Measurements from ENCODE around the gene MSANTD4. TPM values are rescaled to one million over a fixed set of nuclear protein-coding genes. Genes with fewer than 3 reads are reported as not detected.

MSANTD4 gene
- total and polyA plus RNA-seq, 5 experiments from 2014 or later, result 4.1 to 18.3 (median 6.2) TPM

DNA sequence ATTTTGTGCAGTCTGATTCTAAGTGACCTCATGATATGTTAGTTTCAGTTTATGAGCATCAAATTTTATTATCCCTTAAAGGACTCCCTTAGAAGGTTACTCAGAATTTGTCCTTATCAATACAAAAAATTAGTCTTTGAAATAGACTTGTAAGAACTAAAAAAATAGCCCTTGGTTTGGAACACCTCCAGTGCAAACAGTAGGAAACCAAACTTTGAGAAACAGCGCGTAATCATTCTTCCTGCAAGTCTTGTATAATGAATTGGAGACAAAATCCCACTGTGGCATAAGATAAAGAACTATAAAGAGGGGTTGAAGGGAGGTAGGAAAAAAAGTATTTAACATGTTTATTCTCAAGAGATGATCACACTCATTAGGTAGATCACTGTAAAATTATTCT, 10.8 kb upstream of the MSANTD4 start:
- Mint-ChIP-seq H3K9me3 (peaks cover 0 to 7% (median 0%) of the 10 kb centered on the region in 9 donors), H3K27me3 (peaks cover 18 to 49% (median 39%) of the 10 kb centered on the region in 5 donors), H3K27ac (no peak overlapping the region), H3K4me3 (no peak overlapping the region), H3K36me3 (peaks cover 0 to 7% (median 3%) of the 10 kb centered on the region in 3 donors), H3K4me1 (no peaks in the 10 kb centered on the region)
- POLR2A ChIA-PET, result interaction anchor here (1.0 kb wide), 1 partner anchor 10 kb away, joined by 3 read pairs; the partner anchor contains the start of gene MSANTD4
- no peak for ATAC-seq
- no peak for DNase-seq

DNA sequence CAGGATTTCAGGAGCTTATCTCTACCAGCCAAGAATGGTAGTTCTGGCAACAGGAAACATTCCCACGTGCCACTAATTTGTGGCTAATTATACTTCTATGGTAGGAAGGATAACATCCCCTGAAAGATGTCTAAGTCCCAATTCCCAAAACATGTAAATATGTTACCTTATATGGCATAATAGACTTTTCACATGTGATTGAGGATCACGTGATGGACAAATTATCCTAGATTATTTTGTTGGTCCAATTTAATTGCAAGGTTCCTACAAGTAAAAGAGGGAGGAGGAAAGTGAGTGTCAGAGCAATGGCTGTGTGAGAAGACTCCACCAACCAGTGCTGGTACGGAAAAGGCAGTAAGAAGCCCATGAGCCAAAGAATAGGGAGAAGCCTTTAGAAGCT, 9.9 kb upstream of the MSANTD4 start:
- no peaks in the 10 kb centered on the region for H3K4me1 Mint-ChIP-seq
- no peak for DNase-seq
- no peak overlapping the region for H3K4me3 Mint-ChIP-seq
- peaks cover 19 to 44% (median 32%) of the 10 kb centered on the region in 5 donors for H3K27me3 Mint-ChIP-seq
- peaks cover 0 to 16% (median 3%) of the 10 kb centered on the region in 3 donors for H3K36me3 Mint-ChIP-seq
- ATAC-seq, result no peak
- H3K27ac Mint-ChIP-seq, result no peak overlapping the region
- POLR2A ChIA-PET, result interaction anchor here (1.0 kb wide), 1 partner anchor 9 kb away, joined by 3 read pairs; the partner anchor contains the start of gene MSANTD4
- peaks cover 0 to 16% (median 2%) of the 10 kb centered on the region in 9 donors for H3K9me3 Mint-ChIP-seq

DNA sequence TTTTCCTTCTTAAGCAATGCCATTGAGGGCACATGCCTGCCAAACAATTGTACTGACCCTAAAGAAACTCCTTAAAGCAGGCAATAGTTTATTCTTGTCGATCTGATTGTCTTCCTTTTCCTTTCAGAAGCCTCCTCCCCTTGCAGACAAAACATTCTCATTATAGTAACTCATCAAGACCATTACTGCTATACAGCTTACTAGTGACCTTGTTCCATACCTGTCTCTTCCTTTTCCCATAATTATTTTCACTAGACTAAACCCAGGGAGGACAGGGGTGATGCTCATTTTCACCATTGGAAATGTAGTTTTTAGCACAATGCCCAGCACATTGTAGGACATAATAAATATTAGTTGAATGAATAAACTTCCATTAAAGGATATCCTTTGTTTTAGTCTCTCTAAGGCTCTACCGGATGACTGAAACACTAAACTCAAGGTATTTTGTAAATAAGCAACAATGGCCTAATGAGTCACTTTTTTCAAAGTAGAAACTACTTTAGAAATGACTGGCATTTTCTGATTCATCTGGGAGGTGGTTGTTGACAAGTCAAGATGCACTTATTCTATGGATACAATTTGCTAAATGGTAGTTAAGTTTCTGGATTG, 9.3 kb upstream of the MSANTD4 start:
- H3K36me3 Mint-ChIP-seq, result peaks cover 0 to 19% (median 3%) of the 10 kb centered on the region in 3 donors
- no peak overlapping the region for H3K27ac Mint-ChIP-seq
- peaks cover 0 to 21% (median 5%) of the 10 kb centered on the region in 9 donors for H3K9me3 Mint-ChIP-seq
- POLR2A ChIA-PET, result no interaction called here
- H3K27me3 Mint-ChIP-seq, result peaks cover 18 to 44% (median 32%) of the 10 kb centered on the region in 5 donors
- ATAC-seq (no peak), DNase-seq (no peak)
- no peaks in the 10 kb centered on the region for H3K4me1 Mint-ChIP-seq
- no peak overlapping the region for H3K4me3 Mint-ChIP-seq

DNA sequence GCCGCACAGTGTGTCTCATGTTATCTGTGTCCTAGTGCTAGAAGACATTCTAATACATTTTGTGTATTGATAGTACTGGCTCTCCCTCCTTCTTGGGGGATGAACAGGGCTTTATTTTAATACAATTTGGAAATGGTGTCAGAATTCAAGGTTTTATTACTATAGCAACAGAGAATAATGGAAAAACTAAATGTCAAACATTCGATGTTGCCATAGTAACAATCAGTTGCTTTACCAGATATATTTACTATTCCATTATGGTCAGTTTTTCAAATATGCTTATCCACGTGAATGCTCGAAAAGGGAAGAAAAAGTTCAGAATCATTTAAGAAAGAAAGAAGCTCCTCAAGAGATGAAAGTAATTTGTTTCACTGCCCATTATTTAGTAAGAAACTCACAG, 8.6 kb upstream of the MSANTD4 start:
- H3K27ac Mint-ChIP-seq, result no peak overlapping the region
- ATAC-seq (no peak), DNase-seq (no peak)
- POLR2A ChIA-PET, result no interaction called here
- peaks cover 0 to 19% (median 3%) of the 10 kb centered on the region in 3 donors for H3K36me3 Mint-ChIP-seq
- H3K27me3 Mint-ChIP-seq, result peaks cover 18 to 43% (median 31%) of the 10 kb centered on the region in 5 donors
- H3K4me1 Mint-ChIP-seq, result no peaks in the 10 kb centered on the region
- peaks cover 0 to 22% (median 5%) of the 10 kb centered on the region in 9 donors for H3K9me3 Mint-ChIP-seq
- no peak overlapping the region for H3K4me3 Mint-ChIP-seq

DNA sequence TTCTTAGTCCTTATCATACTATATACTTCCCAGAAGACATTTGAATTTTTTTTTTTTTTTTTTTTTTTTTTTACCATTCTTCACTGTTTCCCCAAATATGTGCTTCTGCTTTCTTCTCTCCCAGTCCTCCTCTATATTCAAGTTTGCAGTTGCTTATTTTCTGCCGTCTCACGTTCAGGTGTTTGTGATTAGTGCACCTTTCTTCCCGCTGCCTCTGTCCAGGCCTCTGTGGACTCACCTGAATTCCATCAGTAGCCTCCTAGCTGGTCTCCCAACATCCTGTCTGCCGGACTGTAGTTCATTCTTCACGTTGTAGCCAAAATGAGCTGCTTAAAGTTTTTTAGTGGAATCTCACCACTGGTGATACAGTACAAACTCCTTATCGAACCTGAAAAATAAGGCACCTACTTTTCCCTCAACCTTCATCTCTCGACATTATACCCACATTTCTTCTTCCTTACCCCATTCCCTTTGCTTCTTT, 795 bp upstream of the MSANTD4 start:
- DNase-seq (peak in 1 of 10 donors; percentile 7), ATAC-seq (no peak)
- peak overlapping the region; percentile 90 to 98 (median 95) for H3K4me3 Mint-ChIP-seq
- peaks cover 3 to 12% (median 9%) of the 10 kb centered on the region in 3 donors for H3K36me3 Mint-ChIP-seq
- POLR2A ChIA-PET, result interaction anchor here (1.0 to 1.2 kb wide), 3 partner anchors 10 to 56 kb away, joined by 3 to 5 read pairs (median 4); partner anchors contain the start of genes AASDHPPT and KBTBD3
- H3K27ac Mint-ChIP-seq, result peak overlapping the region; percentile 81 to 95 (median 92)
- peaks cover 0 to 5% (median 0%) of the 10 kb centered on the region in 5 donors for H3K27me3 Mint-ChIP-seq
- H3K9me3 Mint-ChIP-seq, result peaks cover 0 to 15% (median 3%) of the 10 kb centered on the region in 9 donors
- peaks cover 25 to 52% (median 45%) of the 10 kb centered on the region in 4 donors for H3K4me1 Mint-ChIP-seq

DNA sequence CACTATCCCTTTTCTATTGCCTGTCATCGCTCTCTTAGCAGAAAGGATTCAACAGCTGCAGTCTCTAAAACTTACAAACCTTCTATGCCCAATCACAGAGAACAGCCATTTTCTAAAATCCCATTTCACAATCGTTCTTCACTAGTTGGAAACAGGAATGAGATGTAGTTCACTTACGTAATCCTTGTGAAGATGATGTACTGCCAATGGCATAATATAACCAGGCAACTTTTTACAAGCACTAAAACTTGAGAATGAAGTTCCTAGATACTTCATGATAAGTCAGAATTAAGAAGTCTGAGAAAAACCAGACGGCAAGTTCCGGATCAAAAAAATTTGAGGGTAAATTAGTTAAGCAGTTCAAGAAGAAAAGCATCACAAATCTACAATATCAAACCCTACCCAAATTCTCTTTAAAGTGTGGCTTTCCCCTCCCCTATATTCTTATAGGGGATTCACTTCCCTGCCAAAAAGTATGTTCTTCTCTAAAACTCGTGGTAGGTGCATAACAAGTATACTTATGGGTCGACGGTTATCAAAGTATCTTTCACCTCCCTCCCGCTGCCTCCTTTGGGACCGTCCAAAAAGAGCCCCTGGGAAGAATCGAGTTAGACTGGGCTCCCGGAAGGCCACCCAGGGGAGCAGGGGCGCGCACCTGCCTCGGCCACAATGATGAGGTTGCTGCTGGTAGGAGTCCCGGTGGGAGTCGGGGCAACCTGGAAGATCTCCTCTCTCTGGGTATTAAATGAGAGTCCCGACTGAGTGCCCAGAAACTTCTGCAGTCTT, 666 bp downstream of the MSANTD4 start:
- H3K4me3 Mint-ChIP-seq, result peak overlapping the region; percentile 90 to 98 (median 95)
- H3K27ac Mint-ChIP-seq, result peak overlapping the region; percentile 72 to 95 (median 90)
- ATAC-seq (no peak), DNase-seq (no peak)
- H3K4me1 Mint-ChIP-seq, result peaks cover 28 to 57% (median 54%) of the 10 kb centered on the region in 4 donors
- H3K27me3 Mint-ChIP-seq, result peaks cover 0 to 2% (median 0%) of the 10 kb centered on the region in 5 donors
- H3K9me3 Mint-ChIP-seq, result peaks cover 0 to 2% (median 0%) of the 10 kb centered on the region in 9 donors
- H3K36me3 Mint-ChIP-seq, result peaks cover 0 to 10% (median 3%) of the 10 kb centered on the region in 3 donors
- POLR2A ChIA-PET, result no interaction called here

DNA sequence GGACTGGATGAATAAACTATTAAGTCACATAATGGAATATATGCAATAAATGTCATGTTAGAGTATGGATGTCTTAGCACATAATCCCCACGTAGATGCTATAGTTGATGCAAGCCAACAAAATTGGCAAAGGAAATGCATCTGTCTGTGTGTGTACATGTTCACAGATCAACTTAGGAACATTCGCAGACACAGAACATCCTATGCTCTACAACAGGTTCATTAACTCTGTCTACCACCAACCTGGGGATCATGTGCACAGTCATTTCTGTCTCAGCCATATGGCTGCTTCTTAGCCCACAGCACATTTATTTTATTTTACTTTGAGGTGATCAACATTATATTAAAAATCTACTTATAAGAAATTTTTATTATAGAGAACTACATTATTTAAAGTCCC, 4.9 kb downstream of the MSANTD4 start:
- no peak for DNase-seq
- POLR2A ChIA-PET, result no interaction called here
- no peak overlapping the region for H3K27ac Mint-ChIP-seq
- peaks cover 31 to 83% (median 73%) of the 10 kb centered on the region in 4 donors for H3K4me1 Mint-ChIP-seq
- no peak for ATAC-seq
- no peaks in the 10 kb centered on the region for H3K27me3 Mint-ChIP-seq
- H3K36me3 Mint-ChIP-seq, result peaks cover 0 to 20% (median 11%) of the 10 kb centered on the region in 3 donors
- no peaks in the 10 kb centered on the region for H3K9me3 Mint-ChIP-seq
- no peak overlapping the region for H3K4me3 Mint-ChIP-seq

DNA sequence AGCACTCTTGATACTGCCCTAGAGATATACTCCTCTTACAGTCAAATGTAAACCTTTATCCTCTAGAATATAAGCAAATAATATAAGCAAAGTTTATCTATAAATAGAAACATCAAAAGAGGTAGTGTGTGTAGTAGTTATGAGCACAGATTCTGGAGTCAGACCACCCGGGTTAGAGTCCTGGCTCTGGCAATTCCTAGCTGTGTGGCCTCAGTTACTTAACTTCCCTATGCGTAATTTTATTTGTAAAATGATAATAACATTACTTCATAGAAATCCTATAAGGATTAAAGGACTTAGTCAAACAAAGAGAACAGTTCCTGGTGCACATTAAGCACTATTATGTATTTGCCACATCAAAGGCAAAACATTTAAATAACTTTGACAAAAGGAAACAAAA, 7.0 kb downstream of the MSANTD4 start:
- DNase-seq, result no peak
- H3K36me3 Mint-ChIP-seq, result peaks cover 13 to 32% (median 25%) of the 10 kb centered on the region in 3 donors
- H3K4me1 Mint-ChIP-seq, result peaks cover 36 to 75% (median 67%) of the 10 kb centered on the region in 4 donors
- peaks cover 0 to 9% (median 0%) of the 10 kb centered on the region in 9 donors for H3K9me3 Mint-ChIP-seq
- no peak overlapping the region for H3K4me3 Mint-ChIP-seq
- no peak for ATAC-seq
- H3K27me3 Mint-ChIP-seq, result no peaks in the 10 kb centered on the region
- no peak overlapping the region for H3K27ac Mint-ChIP-seq
- POLR2A ChIA-PET, result no interaction called here

DNA sequence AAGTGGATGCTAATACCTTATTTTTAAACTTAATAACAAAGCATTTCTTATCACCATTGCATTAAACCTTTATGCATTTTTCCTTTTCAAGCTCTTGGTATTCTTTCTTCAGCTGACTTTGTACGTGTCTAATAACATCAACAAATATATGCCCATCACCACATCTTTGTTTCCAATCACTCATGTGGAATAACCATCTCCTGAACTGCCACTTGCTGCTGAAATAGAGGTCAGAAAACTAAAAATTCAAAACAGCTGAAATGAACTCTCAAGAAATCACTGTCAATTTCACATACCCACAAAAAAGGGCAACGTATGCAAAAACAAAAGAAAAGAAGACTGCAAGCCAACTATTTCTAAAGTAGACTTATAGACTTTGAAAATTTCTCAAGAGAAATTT, 7.4 kb downstream of the MSANTD4 start:
- Mint-ChIP-seq H3K36me3 (peaks cover 18 to 36% (median 28%) of the 10 kb centered on the region in 3 donors), H3K27ac (no peak overlapping the region)

DNA sequence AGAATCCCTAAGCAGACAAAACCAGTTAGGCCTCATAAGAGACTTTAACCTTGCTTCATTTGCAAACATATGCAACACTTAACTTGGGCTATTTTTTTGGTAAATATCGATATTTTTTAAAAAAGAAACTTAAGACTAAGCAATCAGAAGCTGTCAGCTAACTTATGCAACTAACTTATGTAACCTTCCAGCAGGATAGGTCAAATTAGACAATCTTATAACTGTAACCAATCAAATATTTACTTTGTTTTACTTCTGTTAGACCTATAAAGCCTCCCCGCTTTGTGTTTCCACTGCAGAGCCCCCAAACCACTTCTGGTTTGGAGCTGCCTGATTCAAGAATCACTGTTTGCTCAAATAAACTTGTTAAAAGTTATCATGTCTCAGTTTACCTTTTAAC, 8.0 kb downstream of the MSANTD4 start:
- H3K36me3 Mint-ChIP-seq, result peaks cover 20 to 38% (median 34%) of the 10 kb centered on the region in 3 donors
- H3K27ac Mint-ChIP-seq, result peak overlapping the region in 1 of 10 donors; percentile 4

More for the DNA sequence above, 7.4 kb downstream of the MSANTD4 start:
- H3K27me3 Mint-ChIP-seq, result no peaks in the 10 kb centered on the region
- H3K4me1 Mint-ChIP-seq, result peaks cover 34 to 72% (median 67%) of the 10 kb centered on the region in 4 donors
- peaks cover 0 to 14% (median 0%) of the 10 kb centered on the region in 9 donors for H3K9me3 Mint-ChIP-seq
- ATAC-seq, result no peak
- no peak for DNase-seq
- no peak overlapping the region for H3K4me3 Mint-ChIP-seq
- POLR2A ChIA-PET, result no interaction called here

DNA sequence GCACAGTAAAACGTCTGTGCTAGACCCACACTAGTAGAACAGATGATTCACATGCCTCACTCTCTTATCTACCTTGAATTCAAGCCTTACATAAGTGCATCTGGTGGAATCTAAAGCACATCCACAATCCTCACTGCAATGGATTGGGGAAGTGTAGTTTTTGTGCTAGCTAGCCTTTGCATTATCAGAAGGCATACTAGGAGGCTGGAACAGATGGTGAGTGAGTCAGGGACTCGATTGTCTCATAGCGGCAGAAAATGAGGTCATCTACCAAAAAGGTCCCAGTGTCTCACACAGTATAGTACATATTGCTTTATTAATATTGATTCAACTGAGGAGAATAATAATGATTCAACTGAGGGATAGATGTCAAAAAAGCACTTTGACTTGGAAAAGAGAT, 9.3 kb downstream of the MSANTD4 start:
- Mint-ChIP-seq H3K4me3 (no peak overlapping the region), H3K9me3 (peaks cover 0 to 17% (median 0%) of the 10 kb centered on the region in 9 donors), H3K36me3 (peaks cover 24 to 49% (median 45%) of the 10 kb centered on the region in 3 donors), H3K27me3 (no peaks in the 10 kb centered on the region), H3K4me1 (peaks cover 27 to 67% (median 62%) of the 10 kb centered on the region in 4 donors), H3K27ac (no peak overlapping the region)
- ATAC-seq (no peak), DNase-seq (no peak)
- POLR2A ChIA-PET, result no interaction called here

More for the DNA sequence above, 8.0 kb downstream of the MSANTD4 start:
- H3K4me3 Mint-ChIP-seq, result no peak overlapping the region
- no peaks in the 10 kb centered on the region for H3K27me3 Mint-ChIP-seq
- peaks cover 30 to 69% (median 65%) of the 10 kb centered on the region in 4 donors for H3K4me1 Mint-ChIP-seq
- POLR2A ChIA-PET, result no interaction called here
- DNase-seq (no peak), ATAC-seq (no peak)
- peaks cover 0 to 17% (median 0%) of the 10 kb centered on the region in 9 donors for H3K9me3 Mint-ChIP-seq

DNA sequence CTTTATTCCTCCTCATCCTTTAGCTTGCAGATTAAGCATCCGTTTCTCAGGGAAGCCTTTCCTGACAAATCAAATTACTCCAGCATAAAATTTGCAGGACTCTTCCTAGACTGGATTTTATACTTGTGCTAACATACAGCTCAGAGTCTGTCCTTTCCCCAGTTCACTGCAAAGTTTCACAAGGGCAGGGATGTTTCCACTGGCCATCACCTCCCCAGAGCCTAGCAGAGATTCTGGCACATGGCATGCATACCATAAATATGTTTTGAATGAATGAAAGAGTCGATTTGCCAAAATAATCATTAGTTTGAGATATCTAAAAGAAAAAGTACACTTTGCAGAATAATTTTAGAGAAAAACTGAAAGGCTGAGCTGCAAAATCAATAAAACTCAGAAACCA, 10.6 kb downstream of the MSANTD4 start:
- Mint-ChIP-seq H3K27me3 (no peaks in the 10 kb centered on the region), H3K36me3 (peaks cover 32 to 61% (median 58%) of the 10 kb centered on the region in 3 donors), H3K9me3 (peaks cover 0 to 17% (median 5%) of the 10 kb centered on the region in 9 donors), H3K4me1 (peaks cover 26 to 59% (median 56%) of the 10 kb centered on the region in 4 donors), H3K27ac (no peak overlapping the region), H3K4me3 (peak overlapping the region in 1 of 10 donors; percentile 2)
- DNase-seq, result no peak
- POLR2A ChIA-PET, result no interaction called here
- no peak for ATAC-seq

Measured in naive thymus-derived CD8-positive, alpha-beta T cell (primary cell).